HepG2 (cell line): ENCODE data around the gene AGXT. TPM values are rescaled to one million over a fixed set of nuclear protein-coding genes. Genes with fewer than 3 reads are reported as not detected.
A peak's percentile ranks its signal among the peaks of the same experiment; 100 is the strongest.

ENCODE experiments used
- ATAC-seq: fragments of 200-7000 bp; cut with Tn5 transposase; 3 replicates; pipeline ENCODE4 v1.9.1; 2020; ENCODE audit warnings: mild to moderate bottlenecking, moderate library complexity
- BruUV-seq: library from RNA; stranded (reverse); fragments of 400-500 nt; replicated peaks from 2 replicates; lab custom pipeline; 2021; lab: Mats Ljungman, UMichigan
- CTCF ChIA-PET: fragments of 300-600 bp; formaldehyde crosslinking; extraction: SDS; loops from one replicate; lab custom pipeline; 2021; ENCODE audit warnings: low total read pairs, inconsistent platforms, low intra/inter-chr PET ratio; lab: Yijun Ruan, JAX
- POLR2A ChIA-PET: fragments of 350-600 bp; sonication (Branson Sonifier 250); formaldehyde crosslinking; loops from one replicate; lab custom pipeline; 2020; ENCODE audit warnings: antibody characterized with exemption, inconsistent platforms; lab: Yijun Ruan, JAX
- DNase-seq: peaks from one replicate; pipeline ENCODE4 v3.0.0-alpha.2; 2015; ENCODE audit warnings: low spot score
- FAIRE-seq: peaks from 3 replicates; lab custom pipeline; 2011; peaks lifted over from hg19 to GRCh38; lab: Jason Lieb, UNC
- H2AFZ ChIP-seq: one replicate; pipeline ENCODE4 v1.6.1; 2011; ENCODE audit warnings: low read length, inconsistent platforms
- H3K27ac ChIP-seq: fragments of 300-600 bp; 3 replicates; pipeline ENCODE4 v1.8.0; 2011; ENCODE audit warnings: mixed run types, mild to moderate bottlenecking, mixed read lengths, low read length, inconsistent platforms; ENCODE audit not compliant: insufficient read depth; ENCODE audit errors: extremely low read length
- H3K27me3 ChIP-seq, 2 experiments: fragments of 200-600 bp in 1 of 2; 2 replicates in 1 of 2; 3 replicates in 1 of 2; pipeline versions ENCODE4 v1.6.0 to v1.8.0; 2011; ENCODE audit warnings: low read length in 2 of 2, mild to moderate bottlenecking in 2 of 2, moderate library complexity in 2 of 2, inconsistent platforms in 1 of 2; ENCODE audit not compliant: insufficient read depth in 2 of 2, control insufficient read depth in 1 of 2
- H3K36me3 ChIP-seq, 2 experiments: fragments of 200-600 bp in 1 of 2; replicated peaks in 1 of 2; 2 replicates in 1 of 2; 3 replicates in 1 of 2; pipeline versions ENCODE4 v1.5.1 to v1.8.0; 2011; ENCODE audit warnings: low read length in 2 of 2, inconsistent platforms in 1 of 2; ENCODE audit not compliant: insufficient read depth in 2 of 2, control insufficient read depth in 1 of 2
- H3K4me1 ChIP-seq: 2 replicates; pipeline ENCODE4 v1.5.1; 2012; ENCODE audit warnings: low read length, inconsistent platforms; ENCODE audit not compliant: insufficient read depth
- H3K4me2 ChIP-seq: 2 replicates; pipeline ENCODE4 v1.6.0; 2011; ENCODE audit warnings: low read depth, low read length, inconsistent platforms
- H3K4me3 ChIP-seq, 3 experiments: fragments of 200-600 bp in 1 of 3; sonication (generic), shearing (Covaris generic) in 1 of 3; replicated peaks in 1 of 3; 2 replicates each; pipeline ENCODE4 v1.5.1; 2011 to 2016; ENCODE audit warnings: low read length in 3 of 3, inconsistent platforms in 2 of 3, low read depth in 2 of 3, mild to moderate bottlenecking in 2 of 3, control low read depth in 1 of 3, mixed read lengths in 1 of 3; ENCODE audit not compliant: insufficient read depth in 1 of 3
- H3K79me2 ChIP-seq: one replicate; pipeline ENCODE4 v1.6.1; 2011; ENCODE audit warnings: low read length, inconsistent platforms; ENCODE audit not compliant: insufficient read depth
- H3K9ac ChIP-seq: 2 replicates; pipeline ENCODE4 v1.6.0; 2011; ENCODE audit warnings: mild to moderate bottlenecking, low read depth, low read length, inconsistent platforms; ENCODE audit not compliant: insufficient read depth
- H3K9me3 ChIP-seq: 2 replicates; pipeline ENCODE4 v1.5.1; 2012; ENCODE audit warnings: mild to moderate bottlenecking, low read length
- H4K20me1 ChIP-seq: 2 replicates; pipeline ENCODE4 v1.6.0; 2011; ENCODE audit warnings: inconsistent platforms, mild to moderate bottlenecking, low read length, moderate library complexity; ENCODE audit not compliant: insufficient read depth
- LBX2 ChIP-seq: sonication (generic); formaldehyde crosslinking; IDR thresholded peaks from 2 replicates; pipeline ENCODE4 v1.5.0; 2020; ENCODE audit warnings: missing genetic modification reagents, mild to moderate bottlenecking, borderline replicate concordance
- NCOA1 ChIP-seq: sonication (generic); formaldehyde crosslinking; IDR thresholded peaks from 2 replicates; pipeline ENCODE4 v1.9.0; 2021; ENCODE audit warnings: missing genetic modification reagents
- THAP11 ChIP-seq: IDR thresholded peaks from 2 replicates; pipeline ENCODE4 v1.6.1; 2016; ENCODE audit warnings: missing biosample characterization, missing genetic modification reagents
- U2AF1 ChIP-seq: fragments of 200-400 bp; formaldehyde crosslinking; optimal IDR thresholded peaks from 2 replicates; pipeline ENCODE3; 2017; ENCODE audit warnings: mild to moderate bottlenecking, low read depth, low read length
- WGBS: methylation state at CpG from one replicate; pipeline ENCODE4 v1.1.6; 2017; ENCODE audit warnings: low lambda C conversion rate; 5-methylcytosine and 5-hydroxymethylcytosine counted together
- in situ Hi-C: cut with HindIII; loops from 2 replicates; pipeline ENCODE4 v1.10.0; 2017; ENCODE audit warnings: low pct_unique_long_range_greater_than_20kb; ENCODE audit not compliant: extremely low pct_ligation_motif_present
- intact Hi-C: fragments of 100-400 bp; cut with micrococcal nuclease; formaldehyde crosslinking; loops from one replicate; pipeline ENCODE4 v1.10.0; 2022; ENCODE audit not compliant: unreplicated experiment
- polyA plus RNA-seq, 8 experiments: library from polyadenylated mRNA; depleted of rRNA in 3 of 8; stranded (reverse) in 7 of 8; unstranded in 1 of 8; fragments of >200 nt; fragmentation: Illumina TruSeq in 4 of 8; extraction: Trizol in 4 of 8; gene quantifications; 2 replicates each; pipeline versions ENCODE4 v1.2.1 to v1.2.3, GENCODE V29; 2011 to 2016; ENCODE audit warnings: low read depth in 4 of 8, missing spikeins in 1 of 8, mixed read lengths in 1 of 8; ENCODE audit not compliant: insufficient read depth in 1 of 8
- total RNA-seq, 5 experiments: library from RNA; depleted of rRNA; stranded (reverse); fragments of >200 nt; fragmentation: Illumina TruSeq; extraction: Trizol; gene quantifications; 2 replicates each; pipeline ENCODE4 v1.2.3, GENCODE V29; 2016; ENCODE audit warnings: low read depth in 1 of 5

AGXT gene
- total and polyA plus RNA-seq, 2 of the 13 experiments (the other 11 are each of a cell fraction or from before 2014, with no cell fraction given), result 41.9 to 96.1 TPM

GRCh38 chr2:240873098-240873788, 4.6 kb downstream of the AGXT start:
- CTCF ChIA-PET, result interaction anchor here (0.9 to 1.8 kb wide), 2 partner anchors 16 to 22 kb away, joined by 6 to 13 read pairs; no protein-coding TSS in a partner anchor
- no peaks in the 10 kb centered on the region for H4K20me1 ChIP-seq
- BruUV-seq, result no TSS peak
- H3K4me3 ChIP-seq, result no peak overlapping the region
- ATAC-seq (no peak), FAIRE-seq (no peak), DNase-seq (no peak)
- H3K27me3 ChIP-seq, result no peaks in the 10 kb centered on the region
- POLR2A ChIA-PET, result interaction anchor here (1.0 to 7.1 kb wide), 7 partner anchors 12 to 205 kb away, joined by 3 to 83 read pairs (median 10); partner anchors contain the start of gene MAB21L4
- 89% methylated on average over 14 of the region's 21 CpGs for WGBS
- H3K9ac ChIP-seq, result peak overlapping the region; percentile 13; the same call in 1 of the 2 replicates
- peaks cover 96% of the 10 kb centered on the region for H3K4me1 ChIP-seq
- H3K4me2 ChIP-seq, result no peak overlapping the region
- TF ChIP-seq LBX2 (CRISPR knock-in tag) (peak; percentile 33; the same call in 1 of the 2 replicates), THAP11 (CRISPR knock-in tag) (no peak), U2AF1 (peak; percentile 15), NCOA1 (0 out of 2 replicates have a peak, but pooled peaks have one; percentile 73)
- H3K36me3 ChIP-seq, result no peaks in the 10 kb centered on the region; a peak in 1 of 5 replicates
- H3K9me3 ChIP-seq, result no peaks in the 10 kb centered on the region
- in situ Hi-C loops (loop anchor here (25.0 kb wide), 1 partner anchor 764 kb away; the partner anchor contains the start of genes ATG4B and THAP4), intact Hi-C loops (no loop called here)
- no peaks in the 10 kb centered on the region for H3K79me2 ChIP-seq
- H3K27ac ChIP-seq, result peak overlapping the region; percentile 88
- no peak overlapping the region for H2AFZ ChIP-seq
